Endothelial cell of umbilical vein (primary cell): Measurements from ENCODE around the gene LYRM7. TPM values are rescaled to one million over a fixed set of nuclear protein-coding genes. Genes with fewer than 3 reads are reported as not detected.

ENCODE experiments used
- BruUV-seq: library from RNA; stranded (reverse); fragments of 400-500 nt; replicated peaks from 2 replicates; lab custom pipeline; 2021; lab: Mats Ljungman, UMichigan
- CTCF ChIA-PET: fragments of 300-600, 350-600 bp; sonication (Branson Sonifier 250); formaldehyde crosslinking; loops from one replicate; lab custom pipeline; 2021; ENCODE audit warnings: antibody characterized with exemption, inconsistent platforms; lab: Charles Lee
- POLR2A ChIA-PET: fragments of 300-600, 350-600 bp; sonication (Branson Sonifier 250); formaldehyde crosslinking; loops from one replicate; lab custom pipeline; 2021; ENCODE audit warnings: antibody characterized with exemption, inconsistent platforms; lab: Charles Lee
- DNase-seq: peaks from one replicate; pipeline ENCODE4 v3.0.0-alpha.2; 2011; ENCODE audit warnings: low read depth, low spot score
- FAIRE-seq: peaks from 2 replicates; lab custom pipeline; 2011; peaks lifted over from hg19 to GRCh38; lab: Jason Lieb, UNC
- H2AFZ ChIP-seq: 2 replicates; pipeline ENCODE4 v1.6.0; 2012; ENCODE audit warnings: low read depth, low read length, control low read depth, inconsistent platforms
- H3K27ac ChIP-seq: 2 replicates; pipeline ENCODE4 v1.5.1; 2011; ENCODE audit warnings: low read depth, mild to moderate bottlenecking, control low read depth, low read length, moderate library complexity; ENCODE audit not compliant: insufficient read depth
- H3K27me3 ChIP-seq, 2 experiments: 2 replicates each; pipeline versions ENCODE4 v1.6.0 to v1.6.1; 2011; ENCODE audit warnings: low read length in 2 of 2, mixed read lengths in 1 of 2; ENCODE audit not compliant: control insufficient read depth in 2 of 2, insufficient read depth in 2 of 2
- H3K36me3 ChIP-seq, 2 experiments: 2 replicates in 1 of 2; 3 replicates in 1 of 2; pipeline ENCODE4 v1.5.1; 2011; ENCODE audit warnings: low read length in 2 of 2, mild to moderate bottlenecking in 1 of 2, moderate library complexity in 1 of 2; ENCODE audit not compliant: control insufficient read depth in 2 of 2, insufficient read depth in 2 of 2; ENCODE audit errors: extremely low read depth in 1 of 2
- H3K4me1 ChIP-seq: 3 replicates; pipeline ENCODE4 v1.5.1; 2011; ENCODE audit warnings: mild to moderate bottlenecking, low read length; ENCODE audit not compliant: control insufficient read depth, insufficient read depth; ENCODE audit errors: extremely low read depth
- H3K4me2 ChIP-seq: 2 replicates; pipeline ENCODE4 v1.6.1; 2011; ENCODE audit warnings: low read length, control low read depth, mixed read lengths; ENCODE audit not compliant: insufficient read depth
- H3K4me3 ChIP-seq, 3 experiments: fragments of 200-600 bp in 1 of 3; sonication (generic), shearing (Covaris generic) in 1 of 3; replicated peaks in 1 of 3; 2 replicates each; pipeline ENCODE4 v1.5.1; 2011 to 2016; ENCODE audit warnings: control low read depth in 3 of 3, low read length in 3 of 3, mild to moderate bottlenecking in 2 of 3, inconsistent platforms in 1 of 3, low read depth in 1 of 3, moderate library complexity in 1 of 3; ENCODE audit not compliant: insufficient read depth in 1 of 3
- H3K79me2 ChIP-seq: 2 replicates; pipeline ENCODE4 v1.6.0; 2012; ENCODE audit warnings: low read length, inconsistent platforms; ENCODE audit not compliant: control insufficient read depth, insufficient read depth
- H3K9ac ChIP-seq: replicated peaks from 2 replicates; pipeline ENCODE3; 2011; ENCODE audit warnings: low read length, control low read depth; ENCODE audit not compliant: insufficient read depth; ENCODE audit errors: extremely low read depth
- H3K9me1 ChIP-seq: replicated peaks from 3 replicates; pipeline ENCODE4 v1.6.0; 2011; ENCODE audit warnings: mild to moderate bottlenecking, low read length; ENCODE audit not compliant: control insufficient read depth, insufficient read depth; ENCODE audit errors: extremely low read depth
- H3K9me3 ChIP-seq: replicated peaks from 2 replicates; pipeline ENCODE4 v1.5.1; 2012; ENCODE audit warnings: low read length, inconsistent platforms; ENCODE audit not compliant: control insufficient read depth, insufficient read depth
- H4K20me1 ChIP-seq: replicated peaks from 2 replicates; pipeline ENCODE3; 2011; ENCODE audit warnings: mild to moderate bottlenecking, low read length; ENCODE audit not compliant: control insufficient read depth, insufficient read depth; ENCODE audit errors: extremely low read depth
- CTCF ChIP-seq, 2 donors: IDR thresholded peaks; 1 replicate in 1 of 2; 2 replicates in 1 of 2; pipeline ENCODE4 v1.5.1; 2011; ENCODE audit warnings: low read length in 2 of 2, mild to moderate bottlenecking in 2 of 2, moderate library complexity in 2 of 2, control low read depth in 1 of 2, inconsistent platforms in 1 of 2, low read depth in 1 of 2; ENCODE audit not compliant: insufficient read depth in 1 of 2; ENCODE audit errors: extremely low read depth in 1 of 2
- EZH2 ChIP-seq: IDR thresholded peaks from 2 replicates; pipeline ENCODE4 v1.6.1; 2012; ENCODE audit warnings: borderline replicate concordance, low read depth, mild to moderate bottlenecking, moderate library complexity, low read length, inconsistent platforms; ENCODE audit not compliant: severe bottlenecking
- FOS ChIP-seq: IDR thresholded peaks from 2 replicates; pipeline ENCODE4 v1.6.1; 2011; ENCODE audit warnings: mild to moderate bottlenecking, low read length, moderate library complexity, borderline replicate concordance; ENCODE audit not compliant: insufficient read depth
- GATA2 ChIP-seq: IDR thresholded peaks from 2 replicates; pipeline ENCODE4 v1.7.0; 2011; ENCODE audit warnings: low read depth, mild to moderate bottlenecking, moderate library complexity, mixed read lengths, low read length; ENCODE audit not compliant: insufficient read length, insufficient read depth
- JUN ChIP-seq: IDR thresholded peaks from 2 replicates; pipeline ENCODE4 v1.6.1; 2011; ENCODE audit warnings: borderline replicate concordance, low read depth; ENCODE audit not compliant: insufficient read length, insufficient read depth
- MAX ChIP-seq: IDR thresholded peaks from 2 replicates; pipeline ENCODE4 v1.6.1; 2011; ENCODE audit not compliant: insufficient read depth, insufficient read length
- MYC ChIP-seq: IDR thresholded peaks from one replicate; pipeline ENCODE4 v1.6.1; 2011; ENCODE audit warnings: mild to moderate bottlenecking, low read depth, low read length
- POLR2A ChIP-seq: IDR thresholded peaks from 2 replicates; pipeline ENCODE4 v1.6.1; 2012; ENCODE audit warnings: low read depth, mild to moderate bottlenecking, control low read depth, low read length
- POLR2AphosphoS5 ChIP-seq: IDR thresholded peaks from 2 replicates; pipeline ENCODE4 v1.6.1; 2012; ENCODE audit warnings: low read depth, mild to moderate bottlenecking, control low read depth, low read length, moderate library complexity; ENCODE audit not compliant: insufficient read depth
- dilution Hi-C: fragments of 300-500 bp; cut with MboI; formaldehyde crosslinking; loops from one replicate; pipeline ENCODE4 v1.15.0; 2019; ENCODE audit warnings: low sequenced_read_pairs; ENCODE audit not compliant: extremely low pct_ligation_motif_present
- intact Hi-C: fragments of 100-400 bp; cut with micrococcal nuclease; formaldehyde crosslinking; loops from one replicate; pipeline ENCODE4 v1.10.0; 2022
- polyA plus RNA-seq, 4 experiments: library from polyadenylated mRNA; depleted of rRNA in 3 of 4; stranded (reverse) in 3 of 4; unstranded in 1 of 4; fragments of >200 nt; gene quantifications; 2 replicates each; pipeline versions ENCODE4 v1.2.1 to v1.2.3, GENCODE V29; 2011 to 2012; ENCODE audit warnings: missing spikeins in 1 of 4
- total RNA-seq: library from RNA; stranded (reverse); gene quantifications from 2 replicates; pipeline ENCODE4 v1.2.3, GENCODE V29; 2021

Gene LYRM7
- total and polyA plus RNA-seq, 2 donors (not counting 3 experiments of a cell fraction or from before 2014, with no cell fraction given): 0.88 to 7.5 TPM

GRCh38 chr5:131206061-131206460 is 35.3 kb downstream of the LYRM7 start:
- intact Hi-C loops: no loop called here
- Histone ChIP-seq H3K9me3 (no peaks in the 10 kb centered on the region), H3K4me2 (no peak overlapping the region), H4K20me1 (no peaks in the 10 kb centered on the region), H3K9ac (no peak overlapping the region), H3K27me3 (no peaks in the 10 kb centered on the region), H3K4me3 (no peak overlapping the region), H3K79me2 (no peaks in the 10 kb centered on the region), H2AFZ (no peak overlapping the region), H3K4me1 (no peaks in the 10 kb centered on the region), H3K9me1 (peaks cover 2% of the 10 kb centered on the region), H3K36me3 (no peaks in the 10 kb centered on the region), H3K27ac (no peak overlapping the region)
- dilution Hi-C loops: no loop called here
- POLR2A ChIA-PET: no interaction called here
- TF ChIP-seq EZH2 (no peak), GATA2 (no peak), CTCF (IDR thresholded peaks at IDR 0.05; ENCODE audit: extremely low read depth in 1 of 2, insufficient read depth in 1 of 2, low read depth in 1 of 2, low read length in 2 of 2) (no peak), POLR2A (no peak), MAX (no peak), JUN (no peak), MYC (no peak), FOS (no peak), POLR2AphosphoS5 (no peak)
- DNase-seq (no peak), FAIRE-seq (no peak)
- CTCF ChIA-PET: interaction anchor here (1.0 to 1.9 kb wide), 2 partner anchors 11 to 65 kb away, joined by 3 to 4 read pairs; no protein-coding TSS in a partner anchor
- BruUV-seq: no TSS peak
